ENCODE measurements around the gene FSTL5. TPM values are rescaled to one million over a fixed set of nuclear protein-coding genes. Genes with fewer than 3 reads are reported as not detected.

FSTL5 gene
- total and polyA plus RNA-seq, 4 donors: 0.01 to 0.08 TPM; not detected in 2

DNA sequence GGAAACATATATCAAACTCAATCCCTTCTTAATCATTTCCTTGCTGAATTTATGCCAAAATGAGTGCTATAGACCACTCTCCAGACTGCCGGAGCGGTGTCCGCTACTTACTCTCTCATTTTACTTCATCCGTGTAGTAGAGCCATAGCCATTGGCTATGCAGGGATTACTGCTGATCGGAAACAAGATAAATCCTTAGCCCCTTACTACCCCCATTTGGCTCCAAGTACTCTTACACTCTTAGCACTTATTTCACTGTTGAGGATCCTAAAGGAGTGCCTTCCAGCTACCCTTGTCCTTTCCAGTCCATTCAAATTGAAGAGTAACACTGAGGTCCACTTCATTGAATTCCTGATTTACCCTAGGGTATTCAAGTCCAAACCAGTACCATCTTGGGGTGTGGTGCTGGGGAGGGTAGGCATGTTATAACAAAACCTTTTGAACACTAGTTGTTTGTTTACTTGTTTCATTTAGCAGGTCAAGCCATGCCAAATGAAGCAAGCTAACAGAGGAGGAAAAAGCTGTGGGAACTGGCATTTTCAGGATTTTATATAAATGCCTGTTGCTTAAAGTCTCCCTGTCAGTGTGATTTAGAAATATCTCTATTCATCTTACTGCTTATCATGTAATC is 715.1 kb downstream of the FSTL5 start:
- no peaks in the 10 kb centered on the region for H3K4me1 ChIP-seq (ENCODE audit: control insufficient read depth in 4 of 4, insufficient read depth in 4 of 4, low read length in 3 of 4)
- 84% methylated on average over 5 of the region's 5 CpGs for WGBS
- H3K36me3 ChIP-seq (ENCODE audit: control insufficient read depth in 4 of 4, insufficient read depth in 3 of 4, low read depth in 1 of 4, low read length in 3 of 4): no peaks in the 10 kb centered on the region
- no peak overlapping the region for H3K9ac ChIP-seq (ENCODE audit: low read depth in 1 of 2, low read length in 2 of 2)
- no peaks in the 10 kb centered on the region for H3K27me3 ChIP-seq (ENCODE audit: control insufficient read depth in 4 of 4, insufficient read depth in 4 of 4, low read length in 3 of 4)
- no peak for DNase-seq (ENCODE audit: low spot score)
- no peak overlapping the region for H3K4me3 ChIP-seq (ENCODE audit: low read depth in 1 of 3, low read length in 3 of 3)
- H3K9me3 ChIP-seq (ENCODE audit: control insufficient read depth in 4 of 4, low read length in 3 of 4): no peaks in the 10 kb centered on the region
- H3K27ac ChIP-seq (ENCODE audit: low read depth in 1 of 2, low read length in 2 of 2): no peak overlapping the region
- TF ChIP-seq JUND (IDR thresholded peaks at IDR 0.05) (no peak), NR2F2 (IDR thresholded peaks at IDR 0.05) (no peak), GABPA (IDR thresholded peaks at IDR 0.05 in 1 of 2, conservative IDR thresholded peaks at IDR 0.05 in 1 of 2) (no peak), HNF4A (conservative IDR thresholded peaks at IDR 0.05) (no peak), FOXA2 (IDR thresholded peaks at IDR 0.05) (no peak), YY1 (IDR thresholded peaks at IDR 0.05) (no peak), RAD21 (IDR thresholded peaks at IDR 0.05) (no peak), TAF1 (conservative IDR thresholded peaks at IDR 0.05) (no peak), FOXA1 (IDR thresholded peaks at IDR 0.05) (no peak), HNF4G (IDR thresholded peaks at IDR 0.05) (no peak)
- TF ChIP-seq, protein P1, sequence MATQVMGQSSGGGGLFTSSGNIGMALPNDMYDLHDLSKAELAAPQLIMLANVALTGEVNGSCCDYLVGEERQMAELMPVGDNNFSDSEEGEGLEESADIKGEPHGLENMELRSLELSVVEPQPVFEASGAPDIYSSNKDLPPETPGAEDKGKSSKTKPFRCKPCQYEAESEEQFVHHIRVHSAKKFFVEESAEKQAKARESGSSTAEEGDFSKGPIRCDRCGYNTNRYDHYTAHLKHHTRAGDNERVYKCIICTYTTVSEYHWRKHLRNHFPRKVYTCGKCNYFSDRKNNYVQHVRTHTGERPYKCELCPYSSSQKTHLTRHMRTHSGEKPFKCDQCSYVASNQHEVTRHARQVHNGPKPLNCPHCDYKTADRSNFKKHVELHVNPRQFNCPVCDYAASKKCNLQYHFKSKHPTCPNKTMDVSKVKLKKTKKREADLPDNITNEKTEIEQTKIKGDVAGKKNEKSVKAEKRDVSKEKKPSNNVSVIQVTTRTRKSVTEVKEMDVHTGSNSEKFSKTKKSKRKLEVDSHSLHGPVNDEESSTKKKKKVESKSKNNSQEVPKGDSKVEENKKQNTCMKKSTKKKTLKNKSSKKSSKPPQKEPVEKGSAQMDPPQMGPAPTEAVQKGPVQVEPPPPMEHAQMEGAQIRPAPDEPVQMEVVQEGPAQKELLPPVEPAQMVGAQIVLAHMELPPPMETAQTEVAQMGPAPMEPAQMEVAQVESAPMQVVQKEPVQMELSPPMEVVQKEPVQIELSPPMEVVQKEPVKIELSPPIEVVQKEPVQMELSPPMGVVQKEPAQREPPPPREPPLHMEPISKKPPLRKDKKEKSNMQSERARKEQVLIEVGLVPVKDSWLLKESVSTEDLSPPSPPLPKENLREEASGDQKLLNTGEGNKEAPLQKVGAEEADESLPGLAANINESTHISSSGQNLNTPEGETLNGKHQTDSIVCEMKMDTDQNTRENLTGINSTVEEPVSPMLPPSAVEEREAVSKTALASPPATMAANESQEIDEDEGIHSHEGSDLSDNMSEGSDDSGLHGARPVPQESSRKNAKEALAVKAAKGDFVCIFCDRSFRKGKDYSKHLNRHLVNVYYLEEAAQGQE (IDR thresholded peaks at IDR 0.05): no peak
- TF ChIP-seq, protein P2, sequence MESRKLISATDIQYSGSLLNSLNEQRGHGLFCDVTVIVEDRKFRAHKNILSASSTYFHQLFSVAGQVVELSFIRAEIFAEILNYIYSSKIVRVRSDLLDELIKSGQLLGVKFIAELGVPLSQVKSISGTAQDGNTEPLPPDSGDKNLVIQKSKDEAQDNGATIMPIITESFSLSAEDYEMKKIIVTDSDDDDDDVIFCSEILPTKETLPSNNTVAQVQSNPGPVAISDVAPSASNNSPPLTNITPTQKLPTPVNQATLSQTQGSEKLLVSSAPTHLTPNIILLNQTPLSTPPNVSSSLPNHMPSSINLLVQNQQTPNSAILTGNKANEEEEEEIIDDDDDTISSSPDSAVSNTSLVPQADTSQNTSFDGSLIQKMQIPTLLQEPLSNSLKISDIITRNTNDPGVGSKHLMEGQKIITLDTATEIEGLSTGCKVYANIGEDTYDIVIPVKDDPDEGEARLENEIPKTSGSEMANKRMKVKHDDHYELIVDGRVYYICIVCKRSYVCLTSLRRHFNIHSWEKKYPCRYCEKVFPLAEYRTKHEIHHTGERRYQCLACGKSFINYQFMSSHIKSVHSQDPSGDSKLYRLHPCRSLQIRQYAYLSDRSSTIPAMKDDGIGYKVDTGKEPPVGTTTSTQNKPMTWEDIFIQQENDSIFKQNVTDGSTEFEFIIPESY (IDR thresholded peaks at IDR 0.05): no peak
- TF ChIP-seq, protein P3, sequence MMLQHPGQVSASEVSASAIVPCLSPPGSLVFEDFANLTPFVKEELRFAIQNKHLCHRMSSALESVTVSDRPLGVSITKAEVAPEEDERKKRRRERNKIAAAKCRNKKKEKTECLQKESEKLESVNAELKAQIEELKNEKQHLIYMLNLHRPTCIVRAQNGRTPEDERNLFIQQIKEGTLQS (IDR thresholded peaks at IDR 0.05): no peak
- TF ChIP-seq, protein P4, sequence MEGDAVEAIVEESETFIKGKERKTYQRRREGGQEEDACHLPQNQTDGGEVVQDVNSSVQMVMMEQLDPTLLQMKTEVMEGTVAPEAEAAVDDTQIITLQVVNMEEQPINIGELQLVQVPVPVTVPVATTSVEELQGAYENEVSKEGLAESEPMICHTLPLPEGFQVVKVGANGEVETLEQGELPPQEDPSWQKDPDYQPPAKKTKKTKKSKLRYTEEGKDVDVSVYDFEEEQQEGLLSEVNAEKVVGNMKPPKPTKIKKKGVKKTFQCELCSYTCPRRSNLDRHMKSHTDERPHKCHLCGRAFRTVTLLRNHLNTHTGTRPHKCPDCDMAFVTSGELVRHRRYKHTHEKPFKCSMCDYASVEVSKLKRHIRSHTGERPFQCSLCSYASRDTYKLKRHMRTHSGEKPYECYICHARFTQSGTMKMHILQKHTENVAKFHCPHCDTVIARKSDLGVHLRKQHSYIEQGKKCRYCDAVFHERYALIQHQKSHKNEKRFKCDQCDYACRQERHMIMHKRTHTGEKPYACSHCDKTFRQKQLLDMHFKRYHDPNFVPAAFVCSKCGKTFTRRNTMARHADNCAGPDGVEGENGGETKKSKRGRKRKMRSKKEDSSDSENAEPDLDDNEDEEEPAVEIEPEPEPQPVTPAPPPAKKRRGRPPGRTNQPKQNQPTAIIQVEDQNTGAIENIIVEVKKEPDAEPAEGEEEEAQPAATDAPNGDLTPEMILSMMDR (IDR thresholded peaks at IDR 0.05; ENCODE audit: low read depth, low read length, missing input control): no peak
- TF ChIP-seq, protein P5, sequence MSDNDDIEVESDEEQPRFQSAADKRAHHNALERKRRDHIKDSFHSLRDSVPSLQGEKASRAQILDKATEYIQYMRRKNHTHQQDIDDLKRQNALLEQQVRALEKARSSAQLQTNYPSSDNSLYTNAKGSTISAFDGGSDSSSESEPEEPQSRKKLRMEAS (IDR thresholded peaks at IDR 0.05): no peak

DNA sequence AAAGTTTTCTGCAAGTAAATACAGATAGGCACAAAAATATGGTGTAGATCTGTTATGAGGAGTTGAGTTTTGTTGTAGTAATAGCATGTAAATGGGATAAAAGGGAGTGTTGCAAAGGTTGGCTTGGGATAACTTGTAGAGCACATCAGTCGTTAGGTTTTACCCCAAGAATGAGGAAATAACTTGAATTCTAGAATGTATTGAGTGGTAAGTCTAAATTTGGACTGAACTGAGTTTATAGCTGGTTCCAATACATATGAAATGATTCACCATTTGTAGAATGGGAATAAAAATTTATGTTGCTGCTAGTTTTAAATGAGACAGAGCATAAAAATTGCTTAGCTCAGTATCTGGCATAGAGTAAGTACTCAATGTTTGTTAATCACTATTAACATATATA is 719.2 kb downstream of the FSTL5 start:
- Histone ChIP-seq H3K27me3 (ENCODE audit: control insufficient read depth in 4 of 4, insufficient read depth in 4 of 4, low read length in 3 of 4) (no peaks in the 10 kb centered on the region), H3K27ac (ENCODE audit: low read depth in 1 of 2, low read length in 2 of 2) (no peak overlapping the region), H3K4me3 (ENCODE audit: low read depth in 1 of 3, low read length in 3 of 3) (no peak overlapping the region), H3K4me1 (ENCODE audit: control insufficient read depth in 4 of 4, insufficient read depth in 4 of 4, low read length in 3 of 4) (no peaks in the 10 kb centered on the region), H3K9me3 (ENCODE audit: control insufficient read depth in 4 of 4, low read length in 3 of 4) (no peaks in the 10 kb centered on the region), H3K9ac (ENCODE audit: low read depth in 1 of 2, low read length in 2 of 2) (no peak overlapping the region), H3K36me3 (ENCODE audit: control insufficient read depth in 4 of 4, insufficient read depth in 3 of 4, low read depth in 1 of 4, low read length in 3 of 4) (no peaks in the 10 kb centered on the region)
- 71% methylated on average over 1 of the region's 1 CpG for WGBS
- DNase-seq (ENCODE audit: low spot score): no peak
- TF ChIP-seq, protein P2 (IDR thresholded peaks at IDR 0.05): no peak
- TF ChIP-seq HNF4A (conservative IDR thresholded peaks at IDR 0.05): no peak
- no peak for TF ChIP-seq YY1 (IDR thresholded peaks at IDR 0.05)
- no peak for TF ChIP-seq FOXA1 (IDR thresholded peaks at IDR 0.05)
- no peak for TF ChIP-seq GABPA (IDR thresholded peaks at IDR 0.05 in 1 of 2, conservative IDR thresholded peaks at IDR 0.05 in 1 of 2)
- TF ChIP-seq TAF1 (conservative IDR thresholded peaks at IDR 0.05): no peak
- TF ChIP-seq JUND (IDR thresholded peaks at IDR 0.05): no peak
- TF ChIP-seq, protein P1 (IDR thresholded peaks at IDR 0.05): no peak
- TF ChIP-seq SP1 (IDR thresholded peaks at IDR 0.05): no peak
- TF ChIP-seq HNF4G (IDR thresholded peaks at IDR 0.05): no peak
- no peak for TF ChIP-seq EGR1 (IDR thresholded peaks at IDR 0.05; ENCODE audit: low read depth in 2 of 2)
- no peak for TF ChIP-seq FOXA2 (IDR thresholded peaks at IDR 0.05)
